Astrocyte (in vitro differentiated cells and primary cell): ENCODE data around the gene SLC12A4. TPM values are rescaled to one million over a fixed set of nuclear protein-coding genes. Genes with fewer than 3 reads are reported as not detected.
A peak's percentile ranks its signal among the peaks of the same experiment; 100 is the strongest.

Experiments
- DNase-seq: peaks from one replicate; pipeline ENCODE4 v3.0.0-alpha.2; 2010; ENCODE audit warnings: low read depth
- FAIRE-seq: peaks from 2 replicates; lab custom pipeline; 2011; peaks lifted over from hg19 to GRCh38; lab: Jason Lieb, UNC
- H2AFZ ChIP-seq: 2 replicates; pipeline ENCODE4 v1.6.0; 2012; ENCODE audit warnings: low read depth, low read length, inconsistent platforms
- H3K27ac ChIP-seq: 2 replicates; pipeline ENCODE4 v1.5.1; 2011; ENCODE audit warnings: low read depth, low read length, inconsistent platforms
- H3K27me3 ChIP-seq: 2 replicates; pipeline ENCODE4 v1.6.0; 2011; ENCODE audit warnings: low read length, inconsistent platforms; ENCODE audit not compliant: insufficient read depth
- H3K36me3 ChIP-seq: 2 replicates; pipeline ENCODE4 v1.5.1; 2011; ENCODE audit warnings: low read length, inconsistent platforms; ENCODE audit not compliant: insufficient read depth
- H3K4me1 ChIP-seq: 2 replicates; pipeline ENCODE4 v1.5.1; 2011; ENCODE audit warnings: low read length, inconsistent platforms; ENCODE audit not compliant: insufficient read depth
- H3K4me2 ChIP-seq: 2 replicates; pipeline ENCODE4 v1.6.0; 2012; ENCODE audit warnings: low read length, inconsistent platforms
- H3K4me3 ChIP-seq: 2 replicates; pipeline ENCODE4 v1.5.1; 2011; ENCODE audit warnings: low read depth, mild to moderate bottlenecking, low read length, inconsistent platforms; ENCODE audit not compliant: insufficient read depth
- H3K79me2 ChIP-seq: 2 replicates; pipeline ENCODE4 v1.6.0; 2012; ENCODE audit warnings: mild to moderate bottlenecking, low read length, inconsistent platforms; ENCODE audit not compliant: insufficient read depth
- H3K9ac ChIP-seq: 2 replicates; pipeline ENCODE4 v1.6.0; 2012; ENCODE audit warnings: mild to moderate bottlenecking, low read length, inconsistent platforms
- H3K9me3 ChIP-seq: 2 replicates; pipeline ENCODE4 v1.5.1; 2012; ENCODE audit warnings: low read depth, mild to moderate bottlenecking, low read length, inconsistent platforms; ENCODE audit not compliant: insufficient read depth
- H4K20me1 ChIP-seq: 2 replicates; pipeline ENCODE4 v1.6.0; 2012; ENCODE audit warnings: low read length, inconsistent platforms; ENCODE audit not compliant: insufficient read depth
- H3K27ac Mint-ChIP-seq: one replicate; pipeline ENCODE4 v1.8.0; 2021; ENCODE audit warnings: mild to moderate bottlenecking, mixed read lengths; ENCODE audit not compliant: unreplicated experiment
- H3K27me3 Mint-ChIP-seq: one replicate; pipeline ENCODE4 v1.8.0; 2021; ENCODE audit warnings: low read depth, mixed read lengths; ENCODE audit not compliant: unreplicated experiment
- H3K36me3 Mint-ChIP-seq: one replicate; pipeline ENCODE4 v1.8.0; 2021; ENCODE audit warnings: low read depth, mixed read lengths; ENCODE audit not compliant: unreplicated experiment
- H3K4me1 Mint-ChIP-seq: one replicate; pipeline ENCODE4 v1.8.0; 2021; ENCODE audit warnings: low read depth, mixed read lengths; ENCODE audit not compliant: unreplicated experiment
- H3K4me3 Mint-ChIP-seq: one replicate; pipeline ENCODE4 v1.8.0; 2021; ENCODE audit warnings: mild to moderate bottlenecking, moderate library complexity, mixed read lengths; ENCODE audit not compliant: unreplicated experiment
- H3K9me3 Mint-ChIP-seq: one replicate; pipeline ENCODE4 v1.8.0; 2021; ENCODE audit warnings: mild to moderate bottlenecking, mixed read lengths; ENCODE audit not compliant: unreplicated experiment
- EZH2 ChIP-seq: IDR thresholded peaks from 2 replicates; pipeline ENCODE4 v1.6.1; 2012; ENCODE audit warnings: mild to moderate bottlenecking, low read length, inconsistent platforms; ENCODE audit not compliant: insufficient read depth
- total RNA-seq: library from RNA; stranded (reverse); gene quantifications from 2 replicates; pipeline ENCODE4 v1.2.1, GENCODE V29; 2021
- TF ChIP-seq, protein P1 (sequence below): IDR thresholded peaks from 2 replicates; pipeline ENCODE4 v1.5.1; 2011; ENCODE audit warnings: low read depth, mild to moderate bottlenecking, inconsistent platforms, low read length, moderate library complexity; ENCODE audit not compliant: insufficient read depth

Gene SLC12A4
- total RNA-seq, 1 donor from 2014 or later, result 118 TPM

DNA sequence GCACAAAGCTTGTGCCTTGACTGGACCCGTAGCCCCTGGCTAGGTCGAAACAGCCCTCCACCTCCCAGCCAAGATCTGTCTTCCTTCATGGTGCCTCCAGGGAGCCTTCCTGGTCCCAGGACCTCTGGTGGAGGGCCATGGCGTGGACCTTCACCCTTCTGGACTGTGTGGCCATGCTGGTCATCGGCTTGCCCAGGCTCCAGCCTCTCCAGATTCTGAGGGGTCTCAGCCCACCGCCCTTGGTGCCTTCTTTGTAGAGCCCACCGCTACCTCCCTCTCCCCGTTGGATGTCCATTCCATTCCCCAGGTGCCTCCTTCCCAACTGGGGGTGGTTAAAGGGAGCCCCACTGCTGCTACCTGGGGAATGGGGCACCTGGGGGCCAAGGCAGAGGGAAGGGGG lies 40.3 kb downstream of the SLC12A4 start:
- Mint-ChIP-seq H3K36me3 (peaks cover 17% of the 10 kb centered on the region), H3K4me1 (no peaks in the 10 kb centered on the region), H3K27ac (no peak overlapping the region), H3K4me3 (peak overlapping the region; percentile 57), H3K27me3 (no peaks in the 10 kb centered on the region), H3K9me3 (no peaks in the 10 kb centered on the region)
- H3K4me1 ChIP-seq, result no peaks in the 10 kb centered on the region
- TF ChIP-seq EZH2, result no peak
- TF ChIP-seq, protein P1, sequence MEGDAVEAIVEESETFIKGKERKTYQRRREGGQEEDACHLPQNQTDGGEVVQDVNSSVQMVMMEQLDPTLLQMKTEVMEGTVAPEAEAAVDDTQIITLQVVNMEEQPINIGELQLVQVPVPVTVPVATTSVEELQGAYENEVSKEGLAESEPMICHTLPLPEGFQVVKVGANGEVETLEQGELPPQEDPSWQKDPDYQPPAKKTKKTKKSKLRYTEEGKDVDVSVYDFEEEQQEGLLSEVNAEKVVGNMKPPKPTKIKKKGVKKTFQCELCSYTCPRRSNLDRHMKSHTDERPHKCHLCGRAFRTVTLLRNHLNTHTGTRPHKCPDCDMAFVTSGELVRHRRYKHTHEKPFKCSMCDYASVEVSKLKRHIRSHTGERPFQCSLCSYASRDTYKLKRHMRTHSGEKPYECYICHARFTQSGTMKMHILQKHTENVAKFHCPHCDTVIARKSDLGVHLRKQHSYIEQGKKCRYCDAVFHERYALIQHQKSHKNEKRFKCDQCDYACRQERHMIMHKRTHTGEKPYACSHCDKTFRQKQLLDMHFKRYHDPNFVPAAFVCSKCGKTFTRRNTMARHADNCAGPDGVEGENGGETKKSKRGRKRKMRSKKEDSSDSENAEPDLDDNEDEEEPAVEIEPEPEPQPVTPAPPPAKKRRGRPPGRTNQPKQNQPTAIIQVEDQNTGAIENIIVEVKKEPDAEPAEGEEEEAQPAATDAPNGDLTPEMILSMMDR, result no peak
- DNase-seq (no peak), FAIRE-seq (no peak)
- H3K4me3 ChIP-seq, result no peak overlapping the region
- peaks cover 4% of the 10 kb centered on the region for H3K79me2 ChIP-seq
- H3K27me3 ChIP-seq, result no peaks in the 10 kb centered on the region
- H2AFZ ChIP-seq, result no peak overlapping the region
- no peak overlapping the region for H3K9ac ChIP-seq
- peaks cover 3% of the 10 kb centered on the region for H3K36me3 ChIP-seq
- no peaks in the 10 kb centered on the region for H3K9me3 ChIP-seq
- H3K4me2 ChIP-seq, result no peak overlapping the region
- H3K27ac ChIP-seq, result no peak overlapping the region
- peaks cover 55% of the 10 kb centered on the region for H4K20me1 ChIP-seq

DNA sequence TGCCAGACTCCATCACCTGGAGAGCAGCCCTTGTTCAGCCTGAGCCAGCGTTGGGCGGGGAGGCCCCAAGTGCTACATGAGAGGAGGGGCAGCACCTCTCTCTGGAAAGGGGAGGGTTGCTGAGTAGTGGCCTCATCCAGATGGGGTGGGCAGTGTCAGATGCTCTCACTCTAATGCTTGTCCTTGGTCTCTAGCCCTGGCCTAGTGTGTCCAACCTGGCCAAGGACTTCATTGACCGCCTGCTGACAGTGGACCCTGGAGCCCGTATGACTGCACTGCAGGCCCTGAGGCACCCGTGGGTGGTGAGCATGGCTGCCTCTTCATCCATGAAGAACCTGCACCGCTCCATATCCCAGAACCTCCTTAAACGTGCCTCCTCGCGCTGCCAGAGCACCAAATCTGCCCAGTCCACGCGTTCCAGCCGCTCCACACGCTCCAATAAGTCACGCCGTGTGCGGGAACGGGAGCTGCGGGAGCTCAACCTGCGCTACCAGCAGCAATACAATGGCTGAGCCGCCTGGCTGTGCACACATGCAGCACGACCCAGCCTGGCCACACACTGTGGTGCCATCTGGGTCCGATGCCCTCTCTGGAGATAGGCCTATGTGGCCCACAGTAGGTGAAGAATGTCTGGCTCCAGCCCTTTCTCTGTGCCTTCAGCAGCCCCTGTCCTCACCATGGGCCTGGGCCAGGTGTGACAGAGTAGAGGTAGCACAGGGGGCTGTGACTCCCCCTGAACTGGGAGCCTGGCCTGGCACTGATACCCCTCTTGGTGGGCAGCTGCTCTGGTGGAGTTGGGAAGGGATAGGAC lies 41.1 kb downstream of the SLC12A4 start:
- Histone ChIP-seq H3K4me3 (no peak overlapping the region), H3K27ac (no peak overlapping the region), H3K79me2 (peaks cover 6% of the 10 kb centered on the region), H3K9ac (no peak overlapping the region), H3K36me3 (peaks cover 3% of the 10 kb centered on the region), H3K9me3 (no peaks in the 10 kb centered on the region), H3K4me1 (no peaks in the 10 kb centered on the region), H3K27me3 (no peaks in the 10 kb centered on the region), H2AFZ (no peak overlapping the region), H3K4me2 (no peak overlapping the region), H4K20me1 (peaks cover 63% of the 10 kb centered on the region)
- H3K27ac Mint-ChIP-seq, result no peak overlapping the region
- H3K4me3 Mint-ChIP-seq, result no peak overlapping the region
- H3K27me3 Mint-ChIP-seq, result no peaks in the 10 kb centered on the region
- no peaks in the 10 kb centered on the region for H3K9me3 Mint-ChIP-seq
- peaks cover 2% of the 10 kb centered on the region for H3K4me1 Mint-ChIP-seq
- no peak for DNase-seq
- H3K36me3 Mint-ChIP-seq, result peaks cover 17% of the 10 kb centered on the region
- no peak for FAIRE-seq
- TF ChIP-seq EZH2, result no peak
- TF ChIP-seq, protein P1, result no peak

DNA sequence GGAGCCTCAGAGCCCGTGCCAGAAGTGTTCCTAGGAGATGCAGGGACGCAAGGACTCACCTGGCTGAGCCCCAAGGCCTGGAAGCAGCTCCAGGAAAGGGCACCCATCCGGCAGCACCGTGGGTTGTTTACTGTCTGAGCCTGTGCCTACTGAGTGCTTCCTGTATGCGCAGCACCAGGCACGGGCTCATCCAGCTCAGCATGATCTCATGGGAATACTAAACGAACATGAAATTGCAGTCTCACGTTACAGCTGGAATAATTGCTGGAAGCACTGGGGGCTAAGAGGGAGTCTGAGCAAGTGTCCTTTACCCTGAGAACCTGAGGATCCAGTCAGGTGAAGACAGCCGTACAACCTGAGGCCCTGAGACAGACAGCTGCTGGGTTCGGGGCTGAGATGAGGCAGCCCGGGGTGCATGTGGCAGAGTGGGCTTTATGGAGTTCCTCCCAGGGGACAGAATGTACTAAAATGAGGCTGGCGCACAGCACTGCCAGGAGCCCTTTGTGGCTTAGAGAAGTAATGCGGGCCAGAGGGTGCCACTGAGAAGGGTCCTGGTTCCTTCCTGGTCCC lies 42.2 kb downstream of the SLC12A4 start:
- Histone ChIP-seq H3K9ac (no peak overlapping the region), H3K36me3 (peaks cover 3% of the 10 kb centered on the region), H4K20me1 (peaks cover 73% of the 10 kb centered on the region), H3K9me3 (no peaks in the 10 kb centered on the region), H3K4me2 (no peak overlapping the region), H3K27ac (no peak overlapping the region), H3K79me2 (peaks cover 6% of the 10 kb centered on the region), H3K4me3 (no peak overlapping the region), H2AFZ (no peak overlapping the region), H3K27me3 (no peaks in the 10 kb centered on the region), H3K4me1 (no peaks in the 10 kb centered on the region)
- no peak for TF ChIP-seq EZH2
- TF ChIP-seq, protein P1, result no peak
- DNase-seq, result no peak
- H3K4me1 Mint-ChIP-seq, result peaks cover 9% of the 10 kb centered on the region
- no peaks in the 10 kb centered on the region for H3K9me3 Mint-ChIP-seq
- no peak overlapping the region for H3K4me3 Mint-ChIP-seq
- H3K36me3 Mint-ChIP-seq, result peaks cover 16% of the 10 kb centered on the region
- H3K27ac Mint-ChIP-seq, result no peak overlapping the region
- FAIRE-seq, result no peak
- no peaks in the 10 kb centered on the region for H3K27me3 Mint-ChIP-seq
